HG03432 (cell line): ENCODE results near the gene MPHOSPH9.
A peak's percentile ranks its signal among the peaks of the same experiment; 100 is the strongest.
"Not testable (repeated sequence)": the region's sequence is repeated elsewhere in the genome, so short reads cannot be mapped to it uniquely, and the experiment has no call there.

ENCODE experiments used
- ATAC-seq: cut with Tn5 transposase; IDR thresholded peaks from one replicate; pipeline ENCODE4 v1.9.1; 2021; ENCODE audit warnings: mild to moderate bottlenecking, moderate library complexity; ENCODE audit not compliant: unreplicated experiment

MPHOSPH9 gene

GRCh38 chr12:123227581-123228258, 5.2 kb downstream of the MPHOSPH9 start:
- ATAC-seq: no peak

- ATAC-seq: no peak
Observed at GRCh38 chr12:123225443-123225842, 7.5 kb downstream of the MPHOSPH9 start.

- peak; percentile 51 for ATAC-seq
Observed at GRCh38 chr12:123223241-123223668, 9.7 kb downstream of the MPHOSPH9 start.

- not testable (repeated sequence) for ATAC-seq
Observed at GRCh38 chr12:123207815-123208214, 25.1 kb downstream of the MPHOSPH9 start.

- not testable (repeated sequence) for ATAC-seq
Observed at GRCh38 chr12:123206794-123207193, 26.1 kb downstream of the MPHOSPH9 start.

- ATAC-seq: no peak
Observed at GRCh38 chr12:123200414-123200813, 32.5 kb downstream of the MPHOSPH9 start.

- no peak for ATAC-seq
Observed at GRCh38 chr12:123199936-123200335, 33.0 kb downstream of the MPHOSPH9 start.

- ATAC-seq: no peak
Observed at GRCh38 chr12:123187637-123188036, 45.3 kb downstream of the MPHOSPH9 start.

- no peak for ATAC-seq
Observed at GRCh38 chr12:123180171-123180570, 52.8 kb downstream of the MPHOSPH9 start.

GRCh38 chr12:123171967-123172366, 61.0 kb downstream of the MPHOSPH9 start:
- ATAC-seq: no peak

- ATAC-seq: no peak
Observed at GRCh38 chr12:123167329-123167728, 65.6 kb downstream of the MPHOSPH9 start.

GRCh38 chr12:123165537-123165936, 67.4 kb downstream of the MPHOSPH9 start:
- ATAC-seq: no peak

- ATAC-seq: no peak
Observed at GRCh38 chr12:123164710-123165261, 68.2 kb downstream of the MPHOSPH9 start.

- ATAC-seq: no peak
Observed at GRCh38 chr12:123164222-123164621, 68.7 kb downstream of the MPHOSPH9 start.

GRCh38 chr12:123163227-123163626, 69.7 kb downstream of the MPHOSPH9 start:
- ATAC-seq: no peak

- no peak for ATAC-seq
Observed at GRCh38 chr12:123160801-123161487, 72.0 kb downstream of the MPHOSPH9 start.

GRCh38 chr12:123153906-123154305, 79.0 kb downstream of the MPHOSPH9 start:
- no peak for ATAC-seq

- ATAC-seq: no peak
Observed at GRCh38 chr12:123152833-123153232, 80.1 kb downstream of the MPHOSPH9 start.

GRCh38 chr12:123151457-123152454, 81.2 kb downstream of the MPHOSPH9 start:
- ATAC-seq: peak; percentile 25

GRCh38 chr12:123150744-123151456, 82.0 kb downstream of the MPHOSPH9 start, which contains the start of gene PITPNM2:
PITPNM2 (minus strand) TSS chr12:123151090; CDS start chr12:123034590, 116,500 bp downstream.
- peak; percentile 69 for ATAC-seq
